HG02870 (cell line): Measurements from ENCODE around the gene DCDC1.
"Not testable (repeated sequence)": the region's sequence is repeated elsewhere in the genome, so short reads cannot be mapped to it uniquely, and the experiment has no call there.

Experiments
- ATAC-seq: cut with Tn5 transposase; IDR thresholded peaks from one replicate; pipeline ENCODE4 v1.9.1; 2021; ENCODE audit warnings: mild to moderate bottlenecking, moderate library complexity; ENCODE audit not compliant: unreplicated experiment

The DCDC1 gene

DNA sequence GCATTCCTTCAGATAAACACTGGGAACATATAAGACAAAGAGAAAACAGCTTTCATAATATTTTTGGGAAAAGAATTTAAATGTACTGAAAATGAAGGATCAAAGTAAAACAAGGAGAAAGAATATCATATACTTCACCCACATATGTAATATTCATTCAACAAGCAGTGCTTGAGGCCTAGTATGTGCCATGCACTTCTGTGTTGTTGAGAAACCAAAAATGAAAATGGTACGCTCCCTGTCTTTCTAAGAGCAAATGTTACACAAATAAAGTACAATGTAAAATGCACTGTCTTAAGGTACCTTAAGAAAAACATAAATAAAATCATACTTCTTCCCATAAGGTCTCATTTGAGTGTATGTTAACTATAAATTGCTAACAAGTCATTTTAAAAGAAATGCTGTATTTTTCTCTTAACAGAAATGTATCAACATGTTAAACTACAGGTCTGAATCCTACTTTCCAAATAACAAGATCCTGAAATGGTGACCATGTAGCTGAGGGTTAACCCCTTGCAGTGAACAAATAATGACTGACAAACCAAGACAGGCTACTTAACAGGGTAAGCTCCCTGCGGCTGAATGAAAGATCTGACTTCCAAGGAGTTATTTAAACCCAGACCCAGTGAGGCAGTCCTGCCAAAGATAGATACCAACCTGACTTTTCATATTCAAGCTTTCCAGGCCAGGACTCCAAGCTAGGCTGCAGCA, 377.6 kb downstream of the DCDC1 start:
- no peak for ATAC-seq

DNA sequence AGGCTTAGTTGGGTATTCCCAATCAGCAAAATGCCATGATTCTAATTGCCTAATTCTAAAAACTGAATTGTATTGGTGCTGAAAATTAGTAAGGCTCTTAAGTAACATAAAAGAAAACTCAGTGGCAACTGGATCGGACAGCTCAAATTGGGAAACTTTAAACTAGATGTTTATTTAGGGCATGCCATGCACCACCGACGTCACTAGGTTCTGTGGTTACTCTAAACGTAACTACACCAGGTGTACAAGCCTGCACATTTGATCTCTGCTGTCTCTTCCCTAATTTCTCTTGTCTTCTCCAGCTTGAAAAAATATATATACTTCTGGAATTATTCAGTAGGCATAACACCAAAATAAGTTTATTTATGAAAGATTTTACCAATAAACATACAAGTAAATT, 378.2 kb downstream of the DCDC1 start:
- no peak for ATAC-seq

DNA sequence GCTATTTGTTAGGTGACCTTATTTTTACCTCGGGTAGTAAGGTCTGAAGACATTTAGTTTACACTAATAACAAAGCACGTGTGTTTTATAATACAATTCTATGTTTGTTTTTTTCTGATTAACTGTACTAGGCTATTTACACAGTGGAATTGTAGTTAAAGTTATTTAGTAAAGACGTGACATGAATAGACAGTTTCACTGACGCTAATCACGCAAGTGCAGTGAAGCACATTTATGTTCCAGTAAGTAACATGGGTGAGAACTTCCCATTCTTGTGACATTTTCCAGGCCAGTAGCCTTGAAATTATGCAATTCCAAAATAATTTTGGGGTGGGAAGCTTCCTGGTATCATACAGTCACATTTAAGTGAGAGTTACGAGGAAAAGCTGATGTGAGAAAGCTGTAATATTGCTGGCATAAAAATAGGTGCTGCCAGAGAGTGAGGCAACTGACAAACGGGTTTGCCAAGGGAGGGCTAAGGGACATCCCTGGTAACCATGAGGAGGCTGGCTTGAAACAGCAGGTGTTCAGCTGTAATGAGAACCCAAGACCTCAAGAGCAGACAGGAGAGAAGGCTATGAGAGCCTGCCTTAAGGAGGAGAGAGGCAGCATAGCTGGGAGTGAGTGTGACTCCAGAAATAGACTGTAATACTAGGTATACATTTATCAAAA, 378.8 kb downstream of the DCDC1 start:
- ATAC-seq, result no peak

DNA sequence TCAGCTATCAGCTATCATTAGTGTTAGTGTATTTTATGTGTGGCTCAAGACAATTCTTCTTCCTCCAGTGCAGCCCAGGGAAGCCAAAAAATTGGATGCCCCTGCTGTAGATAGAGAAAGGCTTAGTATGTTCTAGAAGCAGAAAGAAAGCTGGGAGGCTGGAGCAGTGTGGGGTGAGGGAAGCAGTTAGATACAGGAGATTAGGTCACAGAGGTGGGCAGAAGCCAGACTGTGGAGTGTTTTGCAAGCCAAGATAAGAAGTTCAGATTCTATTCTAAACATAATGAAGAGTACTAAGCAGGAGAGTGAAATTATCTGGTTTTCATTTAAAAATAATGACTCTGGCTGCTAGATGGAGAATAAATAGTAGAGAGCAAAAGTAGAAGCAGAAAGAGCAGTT, 381.7 kb downstream of the DCDC1 start:
- ATAC-seq, result no peak

DNA sequence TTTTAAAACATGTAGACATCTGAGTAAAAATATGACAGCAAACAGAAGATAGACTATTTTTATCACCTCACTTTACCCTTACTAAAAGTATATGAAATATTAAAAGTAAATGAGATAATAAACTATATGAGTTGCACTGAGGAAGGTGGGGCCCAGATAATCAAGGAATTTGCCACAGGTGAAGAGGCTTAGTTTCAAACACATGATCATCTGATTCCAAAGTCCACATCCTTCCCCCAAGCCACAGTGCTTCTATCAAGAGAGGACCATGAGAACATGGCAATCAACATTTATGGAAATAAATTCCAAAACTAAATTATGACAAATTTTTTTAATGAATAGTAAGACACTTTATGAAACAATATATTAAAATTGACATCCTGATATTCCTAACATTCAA, 384.0 kb downstream of the DCDC1 start:
- ATAC-seq, result no peak

DNA sequence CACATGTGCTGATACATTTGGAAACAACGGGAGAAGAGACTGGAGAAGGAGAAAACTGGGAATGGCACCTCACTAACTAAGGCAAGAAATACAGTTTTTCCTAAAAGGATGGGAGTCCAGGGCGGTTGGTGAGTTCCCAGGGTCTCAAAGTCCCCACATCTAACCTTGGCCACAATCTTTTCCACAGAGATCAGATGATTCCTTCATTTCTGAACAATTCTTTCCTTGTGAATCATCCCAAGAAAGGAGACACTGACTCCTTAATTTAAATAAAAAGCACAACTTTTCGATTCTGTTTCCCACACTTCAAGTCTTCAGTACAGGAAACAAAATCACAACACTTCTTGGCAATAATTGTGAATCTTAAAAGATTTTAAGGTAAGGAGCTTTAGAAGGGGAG, 384.7 kb downstream of the DCDC1 start:
- no peak for ATAC-seq

DNA sequence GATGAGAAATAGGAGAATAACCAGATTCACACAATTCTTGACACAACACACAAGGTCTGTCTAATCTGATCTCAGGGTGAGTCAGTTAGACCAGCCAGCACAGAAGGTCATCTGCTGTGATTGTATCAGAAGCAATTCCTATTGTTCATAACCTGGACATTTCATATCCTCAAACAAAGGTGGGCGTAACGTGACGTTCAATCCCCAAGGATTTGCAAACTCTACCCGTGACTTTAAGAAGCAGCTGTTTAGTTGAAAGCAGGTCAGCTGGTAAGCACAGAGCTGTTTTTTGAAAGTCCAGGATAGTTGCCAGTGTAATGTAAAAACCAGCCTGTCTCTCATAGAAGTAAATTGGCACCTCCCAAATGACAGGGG, 385.1 kb downstream of the DCDC1 start:
- ATAC-seq, result no peak

DNA sequence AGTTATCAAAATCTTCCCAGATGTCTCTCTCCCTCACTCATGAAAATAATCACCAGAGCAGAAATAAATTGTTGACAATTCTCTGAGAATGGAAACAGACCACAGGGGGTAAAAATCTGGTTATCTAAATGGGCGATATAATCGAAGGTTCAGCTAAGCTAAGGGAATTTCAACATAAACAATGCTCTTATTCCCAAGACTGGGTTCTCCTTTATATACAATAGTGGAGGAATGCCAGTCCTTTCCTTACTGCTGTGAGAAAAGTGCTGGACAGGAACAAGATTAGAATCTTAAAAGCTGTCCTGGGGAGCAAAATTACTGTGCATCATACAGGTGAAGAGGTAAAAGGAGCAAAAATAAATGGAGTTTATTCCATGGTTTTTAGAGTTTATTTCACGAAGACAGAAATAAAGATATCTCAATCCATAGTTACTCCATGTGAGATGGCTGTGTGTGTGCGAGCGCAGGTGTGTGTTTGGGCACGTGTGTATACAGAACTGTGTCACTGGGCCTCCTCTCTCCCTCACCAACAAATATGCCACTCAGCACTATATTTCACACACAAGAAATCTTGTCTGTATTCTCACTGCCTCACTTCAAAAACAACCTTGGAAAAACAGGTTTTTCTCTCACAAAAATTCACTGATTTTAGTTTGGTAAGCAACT, 385.6 kb downstream of the DCDC1 start:
- no peak for ATAC-seq

DNA sequence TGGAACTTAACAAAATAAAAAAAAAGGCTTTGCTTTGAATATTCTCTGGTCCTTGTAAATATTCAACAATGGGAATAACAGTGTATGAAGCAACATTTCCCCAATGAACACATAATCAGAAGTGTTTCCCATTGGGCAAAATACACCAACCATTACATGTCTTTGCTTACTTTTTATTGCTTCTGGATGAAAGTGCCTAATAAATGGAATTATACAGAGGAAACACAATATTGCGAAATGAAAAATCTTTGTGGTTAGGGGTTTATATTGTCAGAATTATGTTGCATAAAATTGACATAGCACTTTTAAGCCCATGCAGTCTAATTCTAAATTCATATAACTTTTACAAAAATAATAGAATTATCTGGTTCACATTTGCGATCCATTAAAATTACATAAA, 386.4 kb downstream of the DCDC1 start:
- ATAC-seq, result no peak

DNA sequence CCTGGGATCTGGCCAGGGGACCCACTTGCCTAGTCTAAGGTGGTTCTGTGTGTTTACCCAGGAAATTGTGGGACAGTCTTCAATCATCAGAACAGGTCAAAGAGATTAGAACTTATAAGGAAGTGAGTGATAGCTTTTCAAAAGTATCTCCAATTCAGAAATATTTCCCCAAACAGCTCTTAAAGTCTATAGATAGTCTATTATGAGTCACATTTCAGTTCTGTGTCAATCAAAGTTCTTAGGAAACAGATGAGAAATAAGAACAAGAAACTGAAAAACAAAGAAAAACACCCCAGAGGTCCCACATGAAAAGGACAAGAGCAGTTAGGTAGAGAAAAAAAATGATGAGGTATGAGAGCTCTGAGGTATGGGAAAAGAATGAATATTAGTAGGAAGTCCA, 402.0 kb downstream of the DCDC1 start:
- ATAC-seq, result no peak

DNA sequence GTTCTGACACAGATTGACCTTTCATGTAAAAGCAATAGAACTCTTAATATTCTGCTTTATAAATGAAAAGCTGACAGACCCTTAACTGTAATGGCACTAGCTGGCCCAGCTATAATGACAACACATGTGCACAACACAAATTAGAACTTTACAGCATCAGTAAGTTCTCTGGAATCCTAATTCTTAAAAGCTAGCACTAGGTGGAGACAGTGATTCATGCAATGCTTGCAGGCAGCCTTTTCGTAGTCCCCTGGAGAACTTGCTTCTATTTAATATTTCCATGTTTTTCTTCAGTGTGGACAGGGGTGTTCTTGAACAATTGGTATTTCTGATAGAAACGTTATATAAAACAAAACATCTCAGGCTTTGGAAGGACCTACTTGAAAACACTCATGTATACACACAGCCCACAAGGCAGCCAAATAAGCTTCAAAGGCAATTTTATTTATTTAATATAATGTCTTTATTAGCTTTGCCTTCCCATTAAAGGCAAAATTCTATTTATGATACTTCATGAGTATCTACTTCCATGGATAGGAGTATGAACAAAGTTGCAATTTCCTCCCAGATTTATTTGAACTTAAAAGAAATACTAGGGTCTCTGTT, 409.0 kb downstream of the DCDC1 start:
- ATAC-seq, result no peak

DNA sequence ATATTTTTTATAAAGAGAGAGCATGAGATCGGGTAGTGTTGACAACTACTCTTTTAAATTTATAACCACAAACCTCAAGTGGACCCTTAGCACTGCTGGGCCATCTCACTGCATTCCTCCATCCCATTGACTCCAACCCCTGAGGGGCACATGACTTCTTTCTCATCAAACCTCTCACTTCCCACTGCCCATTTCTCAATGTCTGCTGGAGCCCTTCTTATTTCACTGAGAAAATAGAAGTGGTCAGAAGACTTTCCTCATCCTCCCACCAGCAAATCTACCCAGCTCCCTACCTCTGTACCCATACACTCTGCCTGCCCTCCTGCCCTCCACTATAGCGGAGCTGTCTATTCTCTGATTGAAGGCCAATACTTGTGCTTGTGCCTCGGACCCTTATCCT, 412.8 kb downstream of the DCDC1 start:
- no peak for ATAC-seq

DNA sequence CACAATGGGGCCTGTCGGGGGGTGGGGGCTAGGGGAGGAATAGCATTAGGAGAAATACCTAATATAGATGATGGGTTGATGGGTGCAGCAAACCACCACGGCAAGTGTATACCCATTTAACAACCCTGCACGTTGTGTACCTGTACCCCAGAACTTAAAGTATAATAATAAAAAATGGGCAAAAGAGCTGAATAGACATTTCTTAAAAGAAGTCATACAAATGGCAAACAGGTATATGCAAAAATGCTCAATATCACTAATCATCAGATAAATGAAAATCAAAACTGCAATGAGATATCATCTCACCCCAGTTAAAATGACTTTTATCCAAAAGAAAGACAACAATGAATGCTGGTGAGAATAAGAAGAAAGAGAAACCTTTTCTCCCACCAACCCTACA, 419.7 kb downstream of the DCDC1 start:
- ATAC-seq, result no peak

DNA sequence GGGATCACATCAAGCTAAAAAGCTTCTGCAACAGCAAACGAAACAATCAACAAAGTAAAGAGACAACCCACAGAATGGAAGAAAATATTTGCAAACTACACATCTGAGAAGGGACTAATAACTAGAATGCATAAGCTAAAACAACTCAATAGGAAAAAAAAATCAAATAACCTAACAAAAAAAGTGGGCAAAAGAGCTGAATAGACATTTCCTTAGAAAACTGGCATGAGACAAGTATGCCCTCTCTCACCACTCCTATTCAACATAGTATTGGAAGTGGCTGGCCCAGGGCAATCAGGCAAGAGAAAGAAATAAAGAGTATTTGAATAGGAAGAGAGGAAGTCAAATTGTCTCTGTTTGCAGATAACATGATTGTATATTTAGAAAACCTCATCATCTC, 421.8 kb downstream of the DCDC1 start:
- ATAC-seq, result not testable (repeated sequence)

DNA sequence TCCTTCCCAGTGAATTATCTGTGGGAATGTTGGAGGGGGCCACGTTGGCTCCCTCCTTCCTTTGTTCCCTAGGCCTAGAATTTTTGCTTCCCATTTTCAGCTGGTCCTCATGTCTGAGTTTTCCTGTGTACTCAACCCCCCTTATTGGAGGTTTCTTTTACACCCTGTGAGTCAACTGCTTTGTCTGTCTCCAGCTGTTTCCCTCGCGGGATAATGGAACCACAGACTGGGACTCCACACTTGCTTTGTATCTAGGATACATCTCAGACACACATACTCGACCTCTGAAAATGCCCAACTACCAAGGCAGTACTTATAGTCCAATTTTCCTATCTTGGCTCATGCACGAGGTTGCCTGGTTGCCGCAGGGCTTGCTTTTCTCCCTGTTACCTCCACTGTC, 430.7 kb downstream of the DCDC1 start:
- no peak for ATAC-seq

DNA sequence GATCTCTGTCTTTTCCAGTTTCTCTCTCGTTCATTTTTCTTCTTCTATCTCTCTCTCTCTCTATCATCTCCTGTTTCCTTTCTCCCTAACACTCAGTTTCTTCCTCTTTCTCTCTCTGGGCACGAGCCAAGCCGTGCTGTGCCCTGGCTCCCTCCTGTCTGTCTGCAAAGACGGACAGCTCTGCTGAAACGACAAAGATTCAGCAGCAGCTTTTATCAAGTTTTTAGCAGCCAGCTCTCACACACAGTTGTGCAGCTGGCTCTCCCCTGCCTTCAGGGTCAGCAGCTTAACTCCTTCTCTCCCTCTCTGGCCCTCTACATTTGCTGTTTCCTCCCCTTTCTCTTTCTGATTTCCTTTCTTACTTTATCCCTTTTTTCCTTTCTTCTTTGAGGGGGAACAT, 431.4 kb downstream of the DCDC1 start:
- no peak for ATAC-seq

DNA sequence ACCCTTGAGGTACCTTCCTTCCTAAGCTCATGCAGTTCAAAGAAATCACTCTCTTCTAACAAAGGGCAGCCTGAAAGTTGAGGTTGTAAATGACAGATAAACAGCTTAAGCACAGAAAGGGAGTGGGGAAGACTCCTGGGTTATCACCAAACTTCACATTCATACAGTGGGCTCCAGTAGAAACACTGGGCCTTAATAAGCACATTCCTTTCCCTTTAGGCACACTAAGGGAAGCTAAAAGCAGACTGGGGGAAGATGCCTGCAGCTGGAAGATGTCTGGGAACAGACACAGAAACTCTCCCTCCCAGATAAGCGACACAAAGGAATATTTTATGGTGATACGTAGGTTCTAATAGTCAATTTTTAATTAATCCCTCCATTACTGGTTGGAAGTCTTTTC, 433.0 kb downstream of the DCDC1 start:
- ATAC-seq, result no peak

DNA sequence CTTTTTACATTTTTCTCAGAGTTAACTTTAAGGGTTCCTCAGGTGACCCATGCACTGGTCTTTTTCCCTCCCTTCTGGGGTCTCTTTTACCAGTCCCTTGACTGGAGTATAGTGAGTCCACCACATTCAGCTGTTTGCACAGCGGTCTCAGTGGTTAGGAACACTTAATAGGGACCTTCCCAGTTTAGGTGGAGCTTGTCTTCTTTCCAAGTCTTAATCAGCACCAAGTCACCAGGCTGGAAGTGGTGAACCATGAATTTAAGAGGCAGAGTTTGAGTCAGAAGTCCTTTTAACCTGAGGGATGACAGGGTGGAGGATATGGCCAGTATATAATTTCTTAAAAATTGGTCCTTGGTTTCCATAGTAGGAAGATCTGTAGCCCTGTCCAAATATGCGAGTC, 433.7 kb downstream of the DCDC1 start:
- no peak for ATAC-seq

DNA sequence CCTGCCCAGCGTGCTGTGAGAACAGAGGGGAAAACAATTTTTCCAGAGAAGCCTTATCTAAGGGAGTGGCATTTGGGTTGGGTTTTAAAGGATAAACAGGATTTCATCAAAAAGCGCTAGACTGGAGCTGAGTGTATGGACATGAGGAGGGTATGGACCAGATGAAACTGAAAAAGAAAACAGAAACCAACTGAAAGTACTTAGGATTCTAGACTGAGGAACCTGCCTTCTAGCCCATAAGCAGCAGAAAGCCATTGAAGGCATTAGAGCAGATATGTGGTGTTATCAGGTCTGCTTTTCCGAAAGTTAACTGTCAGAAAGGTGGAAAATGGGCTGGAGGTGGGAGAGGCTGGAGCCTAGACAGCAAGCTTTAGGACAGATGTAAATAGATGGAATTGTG, 443.4 kb downstream of the DCDC1 start:
- no peak for ATAC-seq

DNA sequence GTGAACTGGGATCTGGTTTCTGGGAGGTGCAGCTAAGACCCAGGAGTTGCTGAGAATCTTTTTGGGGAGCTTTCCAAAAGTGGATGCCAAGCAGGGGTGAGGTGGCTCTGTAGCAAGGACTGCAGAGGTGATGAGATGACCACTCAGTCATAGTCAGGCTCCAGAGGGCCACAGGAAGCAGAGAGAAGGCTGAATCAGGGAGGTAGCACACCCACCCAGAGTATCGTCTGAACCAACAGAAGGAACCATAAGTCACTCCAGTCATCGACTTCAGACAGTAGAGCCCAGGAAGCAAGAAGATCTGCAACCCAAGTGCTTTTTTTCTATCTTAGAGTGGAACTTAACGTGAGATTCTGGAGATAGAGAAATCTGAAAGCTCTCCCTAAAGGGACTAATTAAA, 447.7 kb downstream of the DCDC1 start:
- no peak for ATAC-seq

DNA sequence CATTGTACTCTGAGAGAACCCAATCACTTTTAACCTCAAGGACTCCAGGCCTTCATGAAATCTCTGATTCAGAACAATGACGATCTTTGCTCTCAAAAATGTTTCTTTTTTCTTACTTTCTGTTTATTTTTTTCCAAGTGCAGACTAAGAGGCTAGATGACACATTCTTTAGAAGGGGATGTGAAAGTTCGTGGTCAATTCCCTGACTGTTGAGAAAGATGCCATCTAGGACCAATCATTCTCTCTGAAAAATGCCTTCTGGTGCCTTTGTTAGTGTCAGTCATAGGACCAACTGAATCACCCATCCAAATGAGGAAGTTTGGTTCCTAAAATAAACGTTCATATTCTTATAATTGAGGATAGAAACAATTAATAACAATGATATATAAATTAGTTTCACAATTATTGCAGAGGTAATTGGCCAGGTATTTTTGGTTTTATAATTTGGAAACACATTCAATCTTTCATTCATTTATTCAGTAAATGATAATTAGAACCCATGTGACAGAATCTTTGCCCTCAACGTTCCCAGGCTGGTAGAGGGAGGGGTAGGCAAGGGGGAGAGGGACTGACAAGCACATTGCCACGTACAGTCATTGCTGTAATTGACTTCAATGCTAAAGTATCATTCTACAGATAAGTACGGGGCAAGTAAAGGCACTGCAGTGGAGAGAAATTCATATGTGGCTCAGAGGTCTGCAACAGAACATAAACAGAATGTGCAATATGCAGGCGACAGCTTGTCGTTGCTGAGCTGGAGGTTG, 450.0 kb downstream of the DCDC1 start:
- ATAC-seq, result no peak
